Activated CD8-positive, alpha-beta memory T cell treated with anti-CD3 and anti-CD28 coated beads, Interleukin-2, amount 50 U/mL, for 1 hour (primary cell): ENCODE results near the gene TUSC2.

Experiments used
- DNase-seq: peaks from one replicate; pipeline ENCODE4 v3.0.0-alpha.2; 2020; ENCODE audit errors: extremely low read depth

TUSC2 gene

DNA sequence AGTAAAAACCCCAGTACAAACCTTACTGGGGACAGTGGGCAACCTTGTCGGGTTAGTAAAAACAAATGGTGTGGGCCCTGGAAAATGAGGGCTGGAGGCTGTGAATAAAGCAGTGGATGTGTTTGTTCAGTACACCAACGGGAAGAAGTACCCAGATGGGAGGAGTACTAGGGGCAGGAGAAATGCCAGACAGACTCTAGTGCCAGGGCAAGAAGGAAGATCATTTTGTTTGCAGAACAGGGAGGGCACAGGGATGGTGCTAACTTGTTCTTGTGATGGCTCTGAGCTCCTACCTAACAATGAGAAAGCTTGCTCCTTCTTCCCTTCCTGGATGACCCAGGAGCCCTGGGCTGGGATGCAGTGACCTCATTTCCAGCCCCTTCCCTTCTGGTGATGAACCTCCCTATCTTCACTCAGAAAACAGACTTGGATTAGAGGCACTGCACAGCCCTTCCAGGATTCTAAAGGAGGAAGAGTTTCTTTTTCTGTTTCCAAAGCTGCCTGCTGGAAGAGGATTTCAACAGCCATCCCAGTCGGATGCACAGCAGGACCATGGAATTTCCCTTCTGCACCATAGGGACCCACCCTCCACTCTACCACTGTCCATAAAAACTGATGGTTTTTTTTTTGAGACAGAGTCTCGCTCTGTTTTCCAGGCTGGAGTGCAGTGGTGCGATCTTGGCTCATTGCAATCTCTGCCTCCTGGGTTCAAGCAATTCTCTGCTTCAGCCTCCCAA, 6.5 kb upstream of the TUSC2 start:
- no peak for DNase-seq

DNA sequence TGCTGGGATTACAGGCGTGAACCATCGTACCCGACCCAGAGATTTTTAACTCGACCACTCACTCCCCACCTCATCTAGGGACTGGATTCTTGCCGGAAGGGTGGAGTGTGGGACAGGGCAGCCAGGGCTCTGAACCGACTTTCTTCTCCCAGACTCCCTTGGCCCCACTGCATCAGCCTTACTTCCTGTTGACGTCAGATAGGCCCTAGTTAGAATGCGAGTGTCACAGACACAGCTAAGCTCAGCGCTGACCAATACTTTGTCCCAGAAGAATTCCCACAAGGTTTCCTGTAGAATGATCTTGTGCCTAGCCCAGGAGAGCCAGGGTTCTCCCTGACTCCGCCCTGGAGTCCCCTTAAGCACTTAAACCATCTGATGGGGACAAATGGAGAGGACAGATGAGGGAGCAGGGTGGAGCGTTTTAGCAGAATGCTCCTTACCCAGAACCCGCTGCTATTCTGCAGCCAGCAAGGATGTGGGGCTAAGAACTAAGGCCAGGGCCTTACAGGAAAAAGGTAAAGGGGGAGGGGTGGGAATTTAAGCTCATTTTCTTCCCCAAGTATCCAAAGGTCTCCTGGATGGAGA, 5.8 kb upstream of the TUSC2 start:
- DNase-seq = no peak

DNA sequence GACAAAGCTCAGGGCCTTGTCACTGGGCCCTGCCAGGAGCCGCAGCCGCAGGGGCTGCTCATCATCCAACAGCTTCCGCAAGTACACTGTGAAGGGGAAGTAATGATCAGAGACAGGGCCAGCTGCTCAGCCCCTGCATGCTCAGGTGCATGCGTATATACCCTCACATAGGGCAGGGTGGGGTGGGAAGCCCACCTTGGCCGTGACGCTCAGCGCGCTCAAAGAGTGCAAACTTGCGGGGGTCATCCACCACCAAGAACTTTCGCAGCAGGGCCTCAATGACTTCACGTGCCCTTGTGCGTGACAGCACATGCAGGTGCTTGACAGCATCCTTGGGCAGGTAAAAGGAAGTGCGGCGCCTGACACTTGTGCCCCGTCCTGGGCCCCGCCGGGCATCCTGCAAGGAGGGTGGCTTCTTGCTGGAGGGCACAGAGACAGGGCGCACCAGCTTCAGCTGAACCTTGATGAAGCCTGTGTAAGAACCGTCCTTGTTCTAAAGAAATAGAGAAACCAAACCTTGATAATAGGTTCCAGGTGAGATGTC, 3.4 kb upstream of the TUSC2 start:
- DNase-seq = no peak

DNA sequence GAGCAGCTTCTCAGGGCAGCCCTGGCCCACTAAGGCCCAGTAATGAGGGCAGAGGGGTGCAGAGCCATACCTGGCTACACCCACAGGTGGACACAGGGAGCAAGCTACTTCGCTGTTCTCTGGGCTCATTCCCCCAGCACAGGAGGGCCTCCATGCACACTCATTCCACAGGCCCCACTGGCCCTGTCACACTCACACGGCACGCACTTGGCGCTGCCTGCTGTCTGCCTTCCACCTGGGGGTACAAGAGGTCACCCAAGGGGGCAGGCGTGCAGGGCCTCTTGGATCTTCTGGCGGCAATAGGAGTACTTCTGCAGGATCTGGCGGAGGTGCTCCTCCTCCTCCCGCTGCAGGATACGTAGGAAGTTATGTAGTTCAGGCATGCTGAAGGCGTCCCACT, 2.3 kb upstream of the TUSC2 start:
- no peak for DNase-seq

DNA sequence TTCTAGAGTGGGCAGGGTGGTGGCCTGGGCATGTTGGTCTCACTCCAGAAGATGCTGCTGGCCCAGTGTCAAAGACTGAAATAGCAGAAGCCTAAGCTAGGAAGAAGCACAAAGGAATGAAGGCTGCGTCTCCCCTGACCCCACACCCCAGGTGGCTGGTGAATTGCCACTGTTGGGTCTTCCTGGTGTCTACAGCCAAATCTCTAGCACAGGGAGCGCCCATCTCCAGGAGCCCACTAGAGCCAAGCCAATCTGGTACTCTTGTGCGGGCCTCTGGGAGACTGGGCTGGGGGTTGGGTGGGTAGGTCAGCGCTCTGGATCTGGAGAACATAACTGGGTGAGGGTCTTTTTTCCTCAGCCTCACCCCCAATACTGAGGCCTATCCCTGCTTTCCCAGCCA, 894 bp downstream of the TUSC2 start:
- no peak for DNase-seq

DNA sequence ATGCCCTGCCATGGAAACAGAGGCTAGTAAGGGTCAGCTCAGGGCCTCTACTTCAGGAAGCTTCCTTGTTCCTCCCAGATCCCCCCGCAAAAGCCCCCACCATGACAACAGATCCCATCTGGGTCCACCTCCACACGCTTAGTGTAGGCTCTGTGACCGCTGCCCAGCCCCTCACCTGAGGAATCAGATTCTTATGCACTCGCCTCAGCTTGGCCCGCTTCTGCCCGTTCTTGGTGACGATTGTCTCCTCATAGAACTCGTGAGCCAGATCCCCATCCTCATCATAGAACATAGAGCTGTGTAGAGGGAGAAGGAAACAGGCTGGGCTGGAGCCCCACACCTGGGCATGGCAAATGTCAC, 1.9 kb downstream of the TUSC2 start:
- no peak for DNase-seq

DNA sequence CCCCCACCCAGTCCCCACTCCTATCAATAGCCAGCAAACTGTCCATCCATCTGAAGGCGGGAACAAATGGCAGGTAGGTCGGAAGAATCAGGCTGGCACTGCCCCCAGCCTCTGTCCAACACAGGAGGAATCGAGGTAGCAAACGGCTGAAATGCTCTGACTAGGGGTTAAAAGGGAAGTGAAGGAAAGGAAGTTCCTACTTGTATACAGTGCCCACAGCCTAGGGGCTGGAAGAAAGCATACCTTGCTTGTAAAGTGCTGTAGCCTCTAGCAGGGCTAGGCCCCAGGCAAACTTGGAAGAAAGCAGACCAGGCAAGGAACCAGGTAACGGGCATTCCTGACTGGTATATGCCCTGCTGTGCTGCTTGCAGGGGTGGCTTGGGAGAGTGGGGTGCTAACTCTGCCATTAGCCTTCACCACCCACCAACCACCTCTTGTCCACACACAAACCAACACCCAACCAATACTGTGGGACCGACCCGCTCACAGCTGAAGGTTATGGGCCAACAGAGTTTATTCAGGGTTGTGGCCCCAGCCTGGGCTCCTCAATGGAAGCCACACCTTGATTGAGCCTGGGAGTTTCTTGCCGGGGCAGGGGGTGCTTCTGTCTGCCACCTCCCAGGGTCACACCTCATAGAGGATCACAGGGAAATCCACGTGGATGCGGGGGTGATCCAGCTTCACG, 2.4 kb downstream of the TUSC2 start:
- no peak for DNase-seq

DNA sequence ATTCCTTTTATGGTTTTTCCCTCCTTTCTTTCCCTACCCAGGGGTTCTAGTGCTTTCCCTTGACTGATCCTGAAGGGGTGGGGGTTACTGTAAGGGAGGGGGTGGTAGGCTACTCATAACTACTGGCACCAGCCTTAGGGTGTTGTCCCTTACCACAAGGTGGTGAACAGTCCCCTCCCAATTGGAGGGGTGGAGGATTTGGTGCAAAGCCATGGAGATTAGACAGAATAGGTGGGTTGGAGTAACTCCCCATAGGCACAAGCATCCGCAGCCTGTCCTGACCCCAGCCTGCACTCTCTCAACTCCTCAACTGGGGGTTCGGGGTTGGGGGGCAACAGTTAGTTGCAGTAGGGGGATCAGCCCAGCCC, 2.9 kb downstream of the TUSC2 start:
- no peak for DNase-seq

DNA sequence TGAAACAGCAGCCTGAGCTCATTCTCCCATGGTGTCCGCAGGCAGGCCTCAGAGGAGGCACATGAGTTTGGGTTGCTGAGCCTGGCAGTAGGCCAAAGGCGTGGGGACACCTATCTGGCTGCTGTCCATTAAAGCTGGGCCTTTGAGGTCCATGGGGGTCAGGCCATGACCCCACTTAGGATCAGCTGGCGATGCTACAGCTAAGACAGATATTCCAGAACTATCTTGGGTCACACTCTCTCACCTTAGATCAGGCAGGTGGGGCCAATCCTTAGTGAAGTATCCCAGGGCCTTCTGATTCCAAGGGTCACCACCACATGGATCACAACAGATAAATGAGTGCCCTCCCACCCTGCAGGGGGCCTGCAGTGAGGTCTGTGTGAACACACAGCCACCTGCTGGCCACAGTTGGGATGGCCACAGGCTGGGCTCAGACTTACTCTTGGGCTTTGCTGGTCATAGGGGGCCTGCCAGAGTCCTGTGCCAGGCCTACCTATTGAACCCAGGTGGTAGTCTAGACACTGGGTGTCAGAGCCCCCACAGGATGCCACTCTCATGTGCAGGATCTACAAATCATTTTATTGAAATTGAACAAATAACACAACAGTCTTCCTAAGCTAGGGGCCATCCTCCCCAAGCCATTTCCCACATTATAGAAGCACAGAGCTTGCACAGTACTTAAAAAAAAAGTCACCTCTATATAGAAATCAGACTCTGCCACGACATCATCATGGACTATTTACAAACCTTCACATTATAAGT, 3.5 kb downstream of the TUSC2 start:
- DNase-seq = no peak

DNA sequence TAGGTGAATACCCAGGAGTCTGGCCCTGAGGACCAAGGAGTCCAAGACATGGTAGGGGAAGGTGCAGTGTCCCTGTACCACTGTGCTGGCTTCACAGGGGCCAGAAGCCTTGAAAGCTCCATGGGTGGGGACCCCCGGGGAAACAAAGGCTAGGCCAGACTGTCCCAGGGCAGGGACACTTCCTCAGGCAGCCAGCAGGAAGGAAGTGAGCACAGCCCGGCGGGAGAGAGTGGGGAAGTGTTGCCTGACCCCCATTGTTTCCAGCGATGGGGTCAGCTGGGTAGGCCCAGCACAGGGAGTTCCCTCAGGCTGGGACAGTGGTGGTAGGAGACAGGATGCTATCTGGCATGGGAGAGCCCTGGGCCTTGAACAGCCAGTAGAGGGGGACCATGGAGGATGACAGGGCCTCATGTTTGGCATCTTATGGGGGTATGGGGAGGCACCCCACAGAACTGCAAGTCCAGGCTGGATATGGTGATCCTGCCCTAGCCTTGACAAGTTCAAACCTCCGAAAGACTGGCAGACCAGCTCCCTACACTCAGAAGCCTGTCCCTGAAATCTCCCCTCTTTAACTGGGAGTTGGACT, 4.3 kb downstream of the TUSC2 start:
- no peak for DNase-seq

DNA sequence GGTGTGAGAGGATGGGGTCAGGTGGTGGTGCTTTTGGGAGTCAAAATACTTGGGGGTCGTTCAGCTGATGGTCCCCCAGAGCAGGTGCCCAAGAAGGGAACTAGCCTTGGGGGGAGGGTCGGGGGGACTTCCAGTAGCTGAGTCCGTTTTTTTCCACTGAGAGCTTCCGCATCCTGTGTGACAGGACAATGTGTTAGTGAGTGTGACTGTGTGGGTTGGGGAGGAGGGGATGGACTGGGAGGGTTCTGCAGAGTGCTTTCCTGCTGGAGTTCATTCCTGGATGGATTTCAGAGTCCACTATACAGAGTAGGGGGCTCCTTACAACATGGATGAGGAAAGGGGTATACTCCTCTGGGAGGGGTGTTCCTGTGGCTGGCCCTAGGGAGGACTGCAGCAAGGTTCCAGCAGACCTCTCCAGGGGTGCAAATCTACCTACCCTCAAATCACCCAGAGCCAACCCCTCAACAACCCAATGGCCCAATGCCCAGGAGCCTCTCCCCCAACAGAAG, 4.9 kb downstream of the TUSC2 start:
- no peak for DNase-seq

DNA sequence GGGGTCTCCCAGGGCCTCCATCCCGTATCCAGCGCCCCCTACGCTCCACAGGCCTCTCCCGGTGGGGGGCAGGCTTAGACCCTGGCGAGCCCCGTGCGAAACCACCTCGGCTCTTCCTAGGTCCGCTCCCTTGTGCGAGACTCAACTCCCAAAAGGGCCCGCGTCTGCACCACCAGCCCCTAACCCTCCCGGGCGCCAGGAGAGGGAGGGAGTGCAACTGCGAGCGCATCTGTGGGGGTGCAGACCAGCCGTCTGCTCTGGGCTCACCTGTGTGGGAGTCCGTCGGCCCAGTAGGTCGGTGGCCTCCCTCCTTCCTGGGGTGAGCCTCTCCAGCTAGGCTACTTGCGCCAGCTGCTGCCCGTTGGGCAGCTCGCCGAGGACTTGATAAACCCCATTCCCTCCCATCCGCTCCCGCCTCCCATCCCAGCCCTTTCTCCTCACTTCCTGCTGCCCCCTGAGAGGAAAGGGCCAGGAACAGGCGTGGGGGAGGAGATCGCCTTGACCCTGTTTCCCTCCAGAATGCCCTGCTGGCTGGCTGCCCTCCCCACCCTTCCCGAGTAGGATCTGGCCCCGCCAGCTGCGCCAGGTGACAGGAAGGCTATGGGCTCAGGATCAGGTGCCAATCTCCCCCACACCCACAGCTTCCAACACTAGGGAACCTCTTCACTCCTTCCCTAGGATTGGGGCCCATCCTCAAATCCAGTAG, 5.5 kb downstream of the TUSC2 start, which contains the start of gene HYAL2:
Gene HYAL2, minus strand, starts transcription at position 360 of the 706 bp plus-strand sequence. CDS start 2,256 bp downstream, outside the sequence.
- DNase-seq = no peak

DNA sequence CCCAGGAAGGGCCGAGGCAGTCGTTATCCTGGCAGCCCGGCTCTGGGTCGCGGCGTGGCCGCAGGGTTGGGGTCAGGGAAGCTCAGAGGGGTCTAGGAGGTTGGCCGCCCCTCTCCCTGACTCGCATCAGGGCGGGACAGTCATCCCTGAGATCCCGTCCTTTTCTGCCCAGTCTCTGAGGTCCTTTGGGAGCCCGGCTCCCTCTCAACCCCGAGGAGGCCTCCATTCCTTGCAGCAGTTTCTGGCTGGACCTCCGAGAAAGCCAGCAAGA, 6.0 kb downstream of the TUSC2 start:
- DNase-seq = no peak

DNA sequence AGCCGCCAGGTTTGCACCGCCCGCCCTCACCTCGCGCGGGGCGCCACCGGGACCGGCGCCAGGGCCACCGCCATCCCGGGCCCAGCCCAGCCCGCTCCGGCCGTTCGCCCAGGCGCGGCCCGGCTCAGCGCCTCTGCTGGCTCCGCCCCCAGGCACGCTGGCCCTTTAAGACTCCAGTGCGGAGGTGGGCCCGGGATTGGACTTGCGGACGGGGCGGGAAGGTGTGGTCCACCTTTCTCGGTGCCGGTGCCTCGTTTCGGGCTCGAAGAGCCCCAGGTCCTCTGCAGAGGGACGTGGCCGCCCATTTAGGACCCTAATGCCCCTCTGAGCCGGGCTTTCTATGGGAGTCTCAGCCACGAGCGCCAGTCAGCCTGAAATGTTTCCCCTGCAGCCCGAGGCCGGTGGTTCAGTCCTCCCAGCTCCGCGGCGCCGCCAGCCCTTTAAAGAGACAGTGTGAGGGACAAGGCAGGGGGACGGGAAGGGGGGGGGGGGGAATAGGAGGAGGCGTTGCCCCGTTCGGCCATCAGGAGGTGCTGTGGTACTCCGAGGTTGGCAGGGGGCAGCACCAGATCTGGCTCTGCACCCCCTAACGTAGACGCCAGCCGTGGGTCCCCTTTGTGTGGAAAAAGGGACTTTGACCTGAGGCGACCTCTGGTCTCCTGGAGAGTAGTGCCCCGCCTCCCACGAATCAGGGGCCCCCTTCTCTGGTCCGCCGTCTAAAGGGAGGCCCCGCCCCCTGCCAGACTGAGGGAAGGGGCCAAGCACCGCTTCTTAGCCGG, 6.5 kb downstream of the TUSC2 start:
- DNase-seq = no peak

DNA sequence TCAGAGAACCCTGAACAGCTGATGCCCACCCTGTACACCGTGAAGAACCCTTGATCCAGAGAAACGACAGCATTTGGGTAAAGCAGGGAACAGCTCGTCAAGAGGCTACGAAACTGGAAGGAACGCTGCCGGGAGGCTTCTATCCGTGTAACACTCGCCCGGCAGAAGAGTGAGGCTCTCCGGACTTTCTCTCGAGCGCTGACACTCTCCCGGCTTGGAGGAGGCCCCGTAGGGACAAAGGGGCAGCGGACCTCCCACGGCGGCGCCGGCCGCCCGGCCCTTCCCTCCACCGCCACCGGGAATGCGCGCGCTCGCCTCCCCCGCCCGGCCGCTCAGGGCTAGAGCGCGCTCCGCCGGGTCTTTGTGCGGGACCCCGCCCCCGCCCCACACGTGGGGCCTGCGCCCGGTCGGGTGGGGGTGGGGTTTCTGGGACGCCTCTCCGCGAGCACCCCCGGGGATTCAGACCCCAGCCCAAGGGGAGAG, 7.1 kb downstream of the TUSC2 start:
- DNase-seq = no peak

DNA sequence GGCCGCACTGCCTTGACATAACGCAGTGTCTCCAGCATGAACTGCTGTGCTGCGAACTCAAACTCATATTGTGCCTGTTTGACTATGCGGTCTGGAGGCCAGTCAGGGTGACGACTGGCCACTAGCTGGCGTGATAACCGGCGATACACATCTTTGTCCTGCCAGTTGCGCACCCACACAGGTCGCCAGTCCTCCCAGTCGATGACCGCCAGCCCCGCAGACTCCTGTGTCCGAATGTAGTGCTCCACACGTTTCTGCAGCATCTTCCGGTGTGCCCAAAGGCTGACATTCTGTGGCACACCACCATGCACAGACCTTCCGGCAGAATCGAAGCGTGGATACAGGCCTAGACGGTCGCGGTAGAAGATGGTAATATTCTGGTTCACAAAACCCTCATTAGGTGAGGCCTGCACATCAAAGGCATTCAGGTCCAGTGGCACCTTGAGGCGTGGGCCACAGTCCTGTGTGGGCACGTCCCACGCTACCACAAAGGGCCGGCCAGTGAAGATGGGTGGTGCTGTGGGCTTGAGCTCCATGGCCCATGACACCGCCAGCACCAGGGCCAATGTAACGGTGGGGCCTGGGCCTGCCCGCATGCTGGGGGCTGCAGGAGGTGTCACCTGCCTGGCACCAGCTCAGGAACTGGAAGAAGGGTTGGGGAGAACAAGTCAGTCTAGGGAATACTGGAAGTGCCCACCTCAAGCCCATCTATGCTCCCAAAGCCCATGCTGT, 8.0 kb downstream of the TUSC2 start:
- DNase-seq = no peak

DNA sequence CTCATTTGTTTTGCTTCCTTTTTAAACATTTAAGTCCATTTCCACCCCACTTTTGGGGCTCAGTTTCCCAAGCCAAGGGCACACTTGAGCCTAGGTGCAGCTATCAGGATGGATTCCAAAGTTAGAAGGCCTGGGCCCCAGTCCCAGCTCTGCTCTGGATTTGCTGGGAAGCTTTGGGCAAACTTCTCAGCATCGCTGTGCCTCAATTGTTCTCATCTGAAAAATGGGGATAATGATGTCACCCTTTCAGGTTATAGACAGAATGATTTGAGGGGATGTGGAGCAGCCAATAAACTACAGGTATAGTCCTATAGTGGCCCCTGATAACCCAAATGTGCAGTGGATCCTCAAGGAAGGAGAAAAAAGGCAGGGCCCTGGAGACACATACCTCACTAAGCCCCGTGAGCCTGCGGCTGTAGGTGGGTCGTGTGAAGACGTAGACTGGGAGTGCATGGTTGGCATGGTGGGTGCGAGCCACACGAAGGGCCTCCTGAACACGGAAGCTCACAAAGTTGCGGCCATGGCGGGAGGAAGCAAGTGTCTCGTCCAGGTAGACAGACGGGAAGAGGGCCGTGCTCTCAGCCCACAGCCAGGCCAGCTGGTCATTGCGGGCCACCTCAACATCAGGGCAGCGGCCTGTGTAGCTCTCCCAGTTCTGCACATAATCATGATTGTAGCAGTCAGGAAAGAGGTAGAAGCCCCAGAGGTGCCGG, 8.7 kb downstream of the TUSC2 start:
- DNase-seq = no peak

DNA sequence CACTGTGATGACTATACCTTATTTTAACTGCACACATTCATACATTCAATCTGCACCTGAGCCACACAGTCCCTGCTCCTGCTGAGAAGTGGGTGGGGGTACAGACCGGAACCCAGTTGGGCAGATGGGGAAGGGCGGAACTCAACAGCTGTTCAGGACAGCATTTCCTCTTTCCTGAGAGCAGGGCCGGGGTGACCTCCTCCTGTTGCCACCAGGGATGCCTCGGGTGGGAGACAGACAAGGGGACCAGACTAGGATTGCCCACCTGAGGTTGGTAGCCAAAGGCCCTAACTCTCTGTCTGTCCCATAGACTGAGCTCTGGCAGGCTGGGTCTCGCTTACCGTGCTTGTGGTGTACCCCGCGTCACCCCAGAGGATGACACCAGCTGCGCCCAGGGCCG, 9.4 kb downstream of the TUSC2 start:
- no peak for DNase-seq

DNA sequence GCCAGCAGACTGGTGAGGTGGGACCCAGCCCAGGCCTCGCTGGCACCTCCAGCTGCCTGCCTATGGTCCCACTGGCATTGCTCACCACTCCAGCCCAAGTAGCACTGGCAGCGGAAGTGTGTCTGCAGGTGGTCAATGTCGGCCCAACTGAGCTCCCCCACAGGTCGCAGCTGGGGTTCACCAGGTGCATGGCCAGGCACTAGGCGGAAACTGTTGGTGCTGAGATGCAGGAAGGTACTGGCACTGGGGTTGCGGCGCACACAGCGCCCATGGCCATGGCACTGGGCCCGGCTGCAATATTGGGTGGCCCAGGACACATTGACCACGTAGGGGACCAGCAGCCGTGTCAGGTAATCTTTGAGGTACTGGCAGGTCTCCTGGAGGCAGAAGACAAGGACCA, 9.9 kb downstream of the TUSC2 start:
- DNase-seq = no peak
